ENCODE results near the gene LAIR1.
"Not testable (repeated sequence)": the region's sequence is repeated elsewhere in the genome, so short reads cannot be mapped to it uniquely, and the experiment has no call there.

LAIR1 gene

DNA sequence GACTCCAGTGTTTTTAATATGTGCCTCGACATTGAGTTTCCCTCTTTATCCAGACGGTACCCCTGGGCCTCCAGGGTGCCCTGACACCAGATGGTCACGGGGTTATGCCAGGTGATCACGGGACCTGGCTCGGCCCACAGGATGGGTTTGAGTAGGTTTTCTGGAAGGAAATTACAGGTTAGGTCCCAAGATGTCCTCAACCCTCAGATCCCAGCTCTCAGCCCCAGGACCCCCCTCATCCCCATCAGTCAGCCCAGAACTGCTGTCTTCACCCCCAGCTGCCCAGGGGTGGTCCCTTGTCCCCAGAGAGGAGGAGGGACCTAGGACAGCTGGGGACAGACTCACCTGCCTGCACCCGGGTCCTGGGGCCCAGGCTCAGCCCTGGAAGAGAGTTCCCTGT lies 26.2 kb downstream of the LAIR1 start:
- DNase-seq: no peak

DNA sequence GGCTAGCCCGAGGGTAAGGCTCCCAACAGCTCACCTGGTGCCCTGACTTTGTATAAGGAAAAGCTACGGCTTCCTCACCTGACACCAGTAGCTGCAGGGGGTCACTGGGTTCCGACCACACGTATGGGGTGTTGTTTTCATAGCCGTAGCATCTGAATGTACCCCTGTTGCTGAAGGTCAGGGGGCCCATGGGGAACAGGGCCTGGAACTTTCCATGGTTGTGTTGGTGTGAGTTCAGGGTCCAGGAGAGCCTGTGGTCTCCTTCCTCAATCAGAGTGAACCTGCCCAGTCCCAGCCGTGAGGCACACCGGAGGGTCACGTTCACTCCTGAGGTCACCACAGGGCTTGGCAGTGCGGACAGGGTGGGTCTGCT lies 26.9 kb downstream of the LAIR1 start:
- DNase-seq: no peak

DNA sequence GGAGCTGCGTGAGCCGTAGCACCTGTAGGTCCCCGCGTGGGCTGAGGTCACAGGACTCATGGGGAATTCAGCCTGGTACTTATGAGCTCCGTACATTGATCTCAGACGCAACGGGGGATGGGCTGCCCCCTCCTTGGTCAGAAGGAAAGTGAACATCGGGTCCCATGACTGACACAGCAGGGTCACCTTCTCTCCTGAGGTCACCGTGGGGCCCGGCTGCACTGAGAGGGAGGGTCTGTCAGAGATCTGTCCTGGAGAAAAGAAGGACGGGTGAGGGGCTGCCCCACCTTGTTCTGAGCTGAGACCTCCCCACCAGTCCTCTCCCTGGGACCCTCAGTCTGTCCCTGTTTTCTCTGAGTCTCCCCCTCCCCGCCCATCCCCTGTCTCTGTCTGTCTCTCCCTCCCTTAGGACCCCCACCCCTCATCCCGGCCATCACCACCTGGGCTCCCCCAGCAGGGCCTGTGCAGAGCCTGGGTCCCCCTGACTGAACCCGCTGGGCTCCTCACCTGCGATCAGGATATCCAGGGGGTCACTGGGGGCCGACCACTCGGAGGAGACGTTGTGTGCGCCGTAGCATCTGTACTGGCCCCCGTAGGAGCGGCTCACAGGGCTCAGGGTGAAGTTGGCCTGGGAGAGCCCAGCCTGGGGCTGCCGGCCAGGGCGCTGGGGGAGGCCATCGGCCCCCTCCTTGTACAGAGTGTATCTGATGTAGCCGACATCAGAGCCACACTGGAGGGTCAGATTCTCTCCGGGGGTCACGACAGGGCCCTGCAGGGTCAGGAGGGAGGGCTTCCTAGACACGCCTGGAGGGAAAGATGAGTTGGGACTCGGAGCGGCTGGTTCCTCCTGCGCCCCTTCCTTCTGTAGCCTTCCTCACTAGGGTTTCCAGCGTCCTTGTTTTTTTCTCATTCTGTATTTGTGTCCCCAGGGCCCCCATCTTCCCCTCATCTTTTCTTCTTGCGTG lies 27.6 kb downstream of the LAIR1 start:
- DNase-seq: no peak

DNA sequence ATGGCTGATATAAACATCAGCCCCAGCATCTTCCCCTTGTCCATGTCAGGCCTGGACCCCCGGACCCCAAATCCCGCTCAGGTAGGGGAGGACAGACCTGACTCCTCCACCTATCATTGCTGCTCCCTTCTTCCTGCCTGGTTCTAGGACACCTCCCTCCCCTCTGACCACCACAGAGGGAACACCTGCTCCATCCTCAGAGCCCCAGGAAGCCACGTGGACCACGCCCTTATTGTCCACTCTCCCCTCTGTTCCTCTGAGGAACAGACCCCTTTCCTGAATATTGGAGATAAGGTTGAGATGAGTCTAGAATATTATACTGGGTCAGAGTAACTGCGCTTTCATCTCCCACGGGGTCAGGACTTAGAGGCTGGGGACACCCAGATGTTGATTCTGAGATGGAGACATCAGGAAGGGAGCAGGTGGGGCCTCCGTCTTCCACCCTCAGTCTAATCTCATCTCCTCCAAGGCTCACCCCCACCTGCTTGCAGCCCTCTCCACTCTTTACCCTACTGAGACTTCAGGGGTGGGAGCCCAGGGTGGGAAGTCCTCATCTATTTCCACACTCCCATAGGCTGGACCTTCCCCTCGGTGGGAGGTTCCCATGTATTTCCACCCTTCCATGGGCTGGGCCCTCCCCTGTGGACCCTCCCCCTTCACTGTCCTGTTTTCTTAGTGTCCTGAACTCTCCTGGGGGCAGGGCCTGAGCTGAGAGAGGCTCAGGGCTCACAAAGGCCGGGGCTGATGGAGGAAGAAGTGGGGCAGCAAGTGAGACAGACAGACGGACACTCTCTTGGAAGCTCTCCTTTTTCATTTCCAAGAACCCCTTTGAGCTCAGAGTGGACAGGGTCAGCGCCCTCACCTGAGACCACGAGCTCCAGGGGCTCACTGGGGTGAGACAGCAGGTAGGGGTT lies 28.5 kb downstream of the LAIR1 start:
- DNase-seq: no peak

DNA sequence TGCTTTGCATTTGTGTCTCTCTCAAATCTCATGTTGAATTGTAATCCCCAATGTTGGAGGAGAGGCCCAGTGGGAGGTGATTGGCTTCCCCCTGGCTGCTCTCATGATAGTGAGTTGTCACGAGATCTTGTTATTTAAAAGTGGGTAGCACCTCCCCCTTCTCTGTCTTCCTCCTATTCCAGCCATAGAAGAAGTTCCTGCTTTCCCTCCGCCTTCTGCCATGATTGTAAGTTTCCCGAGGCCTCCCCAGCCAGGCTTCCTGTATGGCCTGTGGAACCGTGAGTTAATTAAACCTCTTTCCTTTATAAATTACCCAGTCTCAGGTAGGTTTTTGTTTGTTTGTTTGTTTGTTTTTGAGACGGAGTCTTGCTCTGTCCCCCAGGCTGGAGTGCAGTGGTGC lies 29.6 kb downstream of the LAIR1 start:
- no peak for DNase-seq

DNA sequence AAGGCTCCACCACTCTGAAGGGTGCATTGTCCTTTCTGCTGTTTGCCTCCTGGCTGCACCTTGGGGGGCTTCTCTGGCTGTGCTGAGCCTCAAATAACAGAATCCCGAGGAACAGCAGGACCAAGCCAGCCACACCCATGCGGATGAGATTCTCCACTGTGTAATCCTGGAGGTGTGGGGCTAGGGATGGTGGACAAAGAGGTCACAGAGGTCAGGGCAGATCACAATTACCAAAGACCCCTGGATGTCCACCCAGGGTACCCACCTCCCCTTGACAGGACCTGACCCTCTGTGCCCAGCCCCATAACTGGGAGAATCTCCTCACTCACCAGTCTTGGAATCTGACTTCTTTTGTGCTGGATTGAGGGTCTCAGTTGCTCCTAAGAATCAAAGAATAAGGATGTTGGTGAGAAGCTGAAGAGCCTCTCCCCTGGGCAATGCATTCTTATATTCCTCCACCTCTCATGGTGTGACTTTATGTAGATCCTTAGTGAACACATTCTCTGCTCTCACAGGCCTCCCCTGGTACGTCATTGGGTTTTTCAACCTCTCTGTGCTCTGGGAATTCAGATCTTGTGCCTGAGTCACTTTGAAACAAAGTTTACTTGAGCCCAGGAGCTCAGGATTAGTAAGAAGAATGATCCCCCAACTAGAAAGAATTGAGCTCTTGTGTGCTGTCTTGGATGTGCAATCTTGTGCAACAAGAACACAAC lies 31.0 kb downstream of the LAIR1 start:
- no peak for DNase-seq

DNA sequence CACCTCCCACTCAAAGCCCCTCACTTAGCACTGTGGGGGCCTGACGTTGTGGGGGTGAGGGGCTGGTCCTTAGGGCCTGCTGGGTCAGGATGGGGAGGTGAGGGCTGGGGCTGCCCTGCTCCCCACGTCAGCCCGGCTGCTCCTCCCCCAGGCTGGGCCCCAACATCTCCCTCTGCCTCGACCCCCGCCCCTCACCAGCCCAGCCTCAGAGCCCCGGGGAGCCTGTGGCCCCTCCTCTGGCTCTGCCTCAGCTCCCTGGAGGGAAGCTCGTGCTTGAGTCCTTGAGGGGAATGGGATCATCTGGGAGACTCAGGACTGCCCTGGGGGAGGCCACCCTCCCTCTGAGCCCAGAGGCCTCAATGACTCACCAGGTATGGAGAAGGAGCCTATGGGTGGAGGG lies 32.6 kb downstream of the LAIR1 start:
- DNase-seq: no peak

DNA sequence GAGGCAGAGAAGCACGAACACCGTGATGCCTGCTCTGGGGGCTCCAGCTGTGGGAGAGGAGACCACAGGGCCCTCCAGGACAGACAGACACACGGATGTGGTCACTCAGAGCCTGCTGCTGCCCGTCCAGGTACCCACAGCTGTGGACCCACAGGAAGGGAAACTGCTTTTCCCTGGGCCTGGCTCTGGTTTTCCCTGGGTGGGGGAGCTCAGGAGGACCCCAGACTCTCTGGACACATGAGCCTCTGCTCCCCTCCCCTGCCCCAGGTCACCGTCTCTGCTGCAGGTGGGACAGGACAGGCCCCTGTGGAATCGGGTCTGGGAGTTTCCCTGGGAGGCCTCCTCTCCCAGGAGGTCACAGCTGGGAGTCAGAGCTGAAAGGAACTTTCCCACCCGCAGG lies 33.1 kb downstream of the LAIR1 start:
- DNase-seq: no peak

DNA sequence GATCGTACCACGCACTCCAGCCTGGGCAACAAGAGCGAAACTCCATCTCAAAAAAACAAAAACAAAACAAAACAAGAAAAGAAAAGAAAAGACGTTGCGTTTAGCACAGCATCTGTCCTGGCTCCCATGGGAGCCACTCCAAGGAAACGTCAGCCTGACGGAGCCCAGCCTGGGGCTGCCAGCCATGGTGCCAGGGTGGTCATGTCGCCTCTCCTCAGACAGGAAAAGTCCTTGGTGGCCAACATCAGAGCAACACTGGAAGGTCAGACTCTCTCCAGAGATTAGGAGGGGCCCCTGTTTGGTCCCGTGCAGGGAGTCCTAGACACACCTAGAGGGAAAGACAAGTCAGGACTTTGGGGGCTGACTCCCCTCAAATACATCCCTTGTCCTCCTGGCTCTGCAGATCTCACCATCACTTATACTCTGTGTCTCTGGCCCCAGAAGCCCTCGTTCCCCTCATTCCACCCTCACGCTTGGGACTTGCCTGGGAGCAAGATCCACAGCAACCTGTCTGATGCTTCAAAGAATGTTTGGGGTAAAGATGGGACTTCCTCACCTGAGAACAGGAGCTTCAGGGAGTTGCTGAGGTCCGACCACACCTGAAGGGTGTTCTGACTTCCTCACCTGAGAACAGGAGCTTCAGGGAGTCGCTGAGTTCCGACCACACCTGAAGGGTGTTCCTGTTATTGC lies 35.1 kb downstream of the LAIR1 start:
- no peak for DNase-seq

DNA sequence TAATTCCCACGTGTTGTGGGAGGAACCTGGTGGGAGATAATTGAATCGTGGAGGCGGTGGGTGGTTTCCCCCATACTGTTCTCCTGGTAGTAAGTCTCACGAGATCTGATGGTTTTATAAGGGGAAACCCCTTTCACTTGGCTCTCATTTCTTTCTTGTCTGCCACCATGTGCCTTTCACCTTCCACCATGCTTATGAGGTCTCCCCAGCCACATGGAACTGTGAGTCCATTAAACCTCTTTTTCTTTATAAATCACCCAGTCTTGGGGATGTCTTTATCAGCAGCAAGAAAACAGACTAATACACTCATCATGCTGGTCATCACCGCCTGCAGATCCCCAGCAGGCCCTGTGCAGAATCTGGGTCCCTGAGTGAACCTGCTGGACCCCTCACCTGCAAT lies 36.0 kb downstream of the LAIR1 start:
- DNase-seq: not testable (repeated sequence)

DNA sequence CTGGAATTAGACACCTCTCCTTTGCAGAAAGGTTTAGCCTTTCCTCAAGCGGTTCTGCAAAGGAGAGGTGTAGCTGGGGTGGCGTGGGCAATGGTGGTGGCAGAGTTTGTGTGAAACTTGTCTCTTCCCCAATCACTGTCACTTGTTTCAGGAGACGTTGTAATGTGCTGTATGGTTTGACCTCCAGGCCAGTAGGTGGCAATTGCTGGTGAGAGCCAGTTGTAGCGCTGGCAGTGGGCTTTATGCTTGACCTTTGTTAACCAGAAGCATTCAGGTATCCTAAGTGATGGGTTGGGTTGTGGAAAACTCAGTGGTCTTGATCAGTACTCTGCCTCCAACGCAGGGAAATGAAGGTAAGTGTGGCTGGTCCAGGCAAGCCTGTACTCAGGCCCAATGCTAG lies 39.1 kb downstream of the LAIR1 start:
- DNase-seq: no peak

DNA sequence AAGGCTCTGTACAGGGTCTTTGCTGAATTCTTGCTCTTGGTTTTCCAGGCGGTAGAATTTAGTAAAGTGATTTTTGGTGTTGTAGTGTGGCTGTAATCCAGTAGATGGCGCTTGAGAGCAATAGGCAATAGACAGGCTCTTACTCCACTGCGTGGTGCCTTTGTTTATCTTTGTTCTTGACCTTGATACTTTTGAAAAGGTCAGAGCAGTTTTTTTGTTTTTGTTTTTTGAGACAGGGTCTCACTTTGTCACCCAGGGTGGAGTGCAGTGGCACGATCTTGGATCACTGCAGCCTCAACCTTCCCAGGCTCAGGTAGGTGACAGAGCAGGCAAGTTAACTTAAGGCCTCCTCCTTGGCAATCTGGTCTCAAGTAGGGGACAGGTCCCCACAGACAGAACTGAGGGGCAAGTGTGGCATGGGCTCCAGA lies 39.5 kb downstream of the LAIR1 start:
- DNase-seq: peak; percentile 41 to 64

DNA sequence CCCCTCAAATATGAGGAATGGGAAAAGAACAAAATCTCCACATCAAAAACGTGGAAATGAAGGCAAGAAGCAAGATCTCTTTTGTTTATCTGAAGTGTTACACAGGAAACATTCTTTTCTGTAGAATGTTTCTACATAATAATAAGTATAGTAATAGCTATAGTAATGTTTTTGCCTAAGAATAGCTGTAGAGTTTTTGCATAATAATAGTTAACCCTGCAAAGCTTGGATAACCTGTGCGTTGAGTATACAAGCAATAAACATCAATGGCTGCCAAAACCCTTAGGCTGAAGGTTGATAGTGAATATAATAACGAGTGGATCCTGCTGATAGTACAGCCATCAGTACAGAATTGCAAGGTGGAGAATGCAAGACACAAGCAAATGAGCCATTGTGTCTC lies 40.7 kb downstream of the LAIR1 start:
- no peak for DNase-seq

DNA sequence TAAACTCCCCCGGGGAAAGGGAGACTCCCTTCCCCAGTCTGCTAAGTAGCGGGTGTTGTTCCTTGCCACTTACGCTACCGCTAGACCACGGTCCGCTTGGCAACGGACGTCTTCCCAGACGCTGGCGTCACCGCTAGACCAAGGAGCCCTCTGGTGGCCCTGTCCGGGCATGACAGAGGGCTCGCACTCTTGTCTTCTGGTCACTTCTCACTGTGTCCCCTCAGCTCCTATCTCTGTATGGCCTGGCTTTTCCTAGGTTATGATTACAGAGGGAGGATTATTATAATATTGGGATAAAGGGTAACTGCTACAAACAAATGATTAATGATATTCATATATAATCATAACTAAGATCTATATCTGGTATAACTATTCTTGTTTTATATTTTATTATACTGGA lies 41.8 kb downstream of the LAIR1 start:
- not testable (repeated sequence) for DNase-seq

DNA sequence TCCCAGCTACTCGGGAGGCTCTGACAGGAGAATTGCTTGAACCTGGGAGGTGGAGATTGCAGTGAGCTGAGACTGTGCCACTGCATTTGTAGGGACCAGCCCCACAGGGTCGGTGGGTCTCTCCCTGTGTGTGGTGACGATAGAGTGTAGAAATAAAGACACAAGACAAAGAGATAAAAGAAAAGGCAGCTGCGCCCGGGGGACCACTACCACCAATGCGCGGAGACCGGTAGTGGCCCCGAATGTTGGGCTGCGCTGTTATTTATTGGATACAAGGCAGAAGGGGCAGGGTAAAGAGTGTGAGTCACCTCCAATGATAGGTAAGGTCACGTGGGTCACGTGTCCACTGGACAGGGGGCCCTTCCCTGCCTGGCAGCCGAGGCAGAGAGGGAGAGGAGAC lies 42.4 kb downstream of the LAIR1 start:
- DNase-seq: not testable (repeated sequence)

DNA sequence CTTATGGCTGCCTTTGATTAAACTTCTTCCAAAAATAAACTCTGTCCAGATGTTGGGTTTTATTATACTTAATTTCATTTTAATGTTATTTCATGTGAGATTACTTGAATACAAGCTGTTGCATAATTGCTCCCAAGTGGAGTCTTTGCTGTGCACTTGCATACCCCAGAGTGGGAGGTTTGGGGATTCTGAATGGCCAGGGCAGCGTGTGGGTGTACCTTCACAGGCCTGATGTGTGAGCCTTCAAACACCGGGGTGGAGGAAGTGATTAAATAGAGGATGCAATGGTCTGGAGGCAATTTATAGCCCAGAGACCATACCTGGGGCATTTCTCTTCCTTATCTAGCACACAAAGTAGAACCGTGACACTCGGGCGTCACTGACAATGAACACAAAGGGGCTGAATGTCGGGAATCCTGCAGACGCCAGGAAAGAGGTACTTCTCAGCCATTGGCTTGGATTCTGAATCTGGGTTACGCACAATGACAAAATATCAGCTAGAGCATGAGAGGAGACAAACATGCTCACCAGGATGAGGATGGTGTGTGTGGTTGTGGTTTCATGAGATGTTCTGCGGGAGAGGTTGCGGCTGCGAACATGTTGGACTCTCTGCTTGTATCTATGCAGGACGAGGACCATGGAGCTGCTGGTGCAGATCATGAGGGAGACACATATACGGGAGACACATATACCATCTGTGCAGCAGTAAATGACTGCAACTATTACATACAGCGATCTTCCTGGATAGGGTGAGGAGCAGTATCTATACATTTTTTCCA lies 44.6 kb downstream of the LAIR1 start:
- DNase-seq: no peak

DNA sequence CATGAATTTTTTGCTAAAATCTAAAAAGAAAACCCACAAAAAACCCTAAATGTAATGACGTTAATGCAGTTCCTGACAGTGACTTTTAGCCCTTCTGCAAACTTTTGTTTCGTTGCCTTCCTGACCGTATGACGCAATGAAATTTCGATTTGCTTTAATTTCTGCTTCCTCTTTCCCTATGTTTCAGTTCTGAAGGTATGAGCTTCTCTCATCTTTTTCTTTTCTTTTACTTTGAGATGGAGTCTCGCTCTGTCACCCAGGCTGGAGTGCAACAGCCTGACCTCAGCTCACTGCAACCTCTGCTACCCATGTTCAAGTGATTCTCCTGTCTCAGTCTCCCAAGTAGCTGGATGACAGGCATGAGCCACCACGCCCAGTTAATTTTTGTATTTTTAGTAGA lies 45.7 kb downstream of the LAIR1 start:
- no peak for DNase-seq

DNA sequence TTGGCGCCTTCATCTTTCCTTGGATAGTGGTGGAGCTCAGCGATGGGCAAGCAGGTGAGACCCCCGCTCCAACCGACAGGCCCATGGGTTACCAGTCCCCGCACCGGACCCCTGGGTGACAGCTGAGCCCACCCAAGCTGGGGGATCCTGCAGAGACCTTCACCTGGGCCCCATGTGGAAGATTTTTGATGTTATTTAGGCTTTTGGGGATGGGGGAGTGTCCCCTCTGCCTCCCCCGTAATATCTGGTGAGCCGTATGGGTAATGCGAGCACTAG lies 46.8 kb downstream of the LAIR1 start:
- no peak for DNase-seq

DNA sequence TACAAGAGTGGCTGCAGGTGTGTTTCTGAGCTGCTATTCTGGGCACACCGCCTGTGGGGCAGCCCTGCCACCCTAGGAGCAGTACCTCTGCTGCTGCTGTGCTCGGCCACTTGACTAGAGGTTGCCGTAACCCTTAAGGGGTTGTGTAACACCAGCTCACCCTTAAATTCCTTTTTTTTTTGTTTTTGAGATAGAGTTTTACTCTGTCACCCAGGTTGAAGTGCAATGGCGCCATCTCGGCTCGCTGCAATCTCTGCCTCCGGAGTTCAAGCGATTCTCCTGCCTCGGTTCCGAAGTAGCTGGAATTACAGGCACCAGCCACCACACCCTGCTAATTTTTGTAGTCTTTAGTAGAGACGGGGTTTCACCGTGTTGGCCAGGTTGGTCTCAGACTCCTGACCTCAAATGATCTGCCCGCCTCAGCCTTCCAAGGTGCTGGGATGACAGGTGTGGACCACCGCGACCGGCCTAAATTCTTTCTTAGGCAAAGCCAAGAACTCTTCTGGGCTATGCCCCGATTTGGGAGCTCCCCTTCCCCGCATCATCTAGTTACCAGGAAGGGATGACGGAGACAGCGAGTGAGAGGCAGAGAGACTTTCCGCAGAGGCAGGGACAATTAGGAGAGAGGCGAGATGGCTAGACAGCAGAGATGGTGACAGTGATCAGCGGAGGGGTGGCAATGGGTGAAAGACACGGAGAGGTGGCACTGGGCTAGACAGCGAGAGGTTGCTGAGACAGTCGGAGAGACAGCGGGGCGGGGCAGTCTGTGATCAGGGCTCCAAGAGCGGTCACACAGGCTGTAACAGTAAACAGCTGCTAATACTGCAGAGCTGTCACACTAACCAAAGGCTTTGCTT lies 47.4 kb downstream of the LAIR1 start:
- DNase-seq: no peak

DNA sequence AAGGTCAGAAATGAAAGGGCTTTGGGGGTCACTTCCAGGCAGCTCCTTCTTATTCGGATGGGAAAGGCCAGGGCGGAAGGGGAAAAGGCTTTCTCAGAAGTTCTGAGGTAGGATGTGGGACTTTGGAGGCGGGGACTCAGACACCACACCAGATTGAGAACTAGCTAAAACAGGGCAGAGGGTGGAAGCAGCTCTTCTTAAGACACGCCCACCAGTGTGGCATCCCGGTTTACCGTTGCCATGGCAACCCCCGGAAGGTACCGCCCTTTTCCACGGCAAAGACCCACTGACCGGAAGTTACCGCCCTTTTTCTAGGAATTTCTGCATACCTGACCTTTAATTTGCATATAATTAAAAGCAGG lies 48.0 kb downstream of the LAIR1 start:
- DNase-seq: no peak

DNA sequence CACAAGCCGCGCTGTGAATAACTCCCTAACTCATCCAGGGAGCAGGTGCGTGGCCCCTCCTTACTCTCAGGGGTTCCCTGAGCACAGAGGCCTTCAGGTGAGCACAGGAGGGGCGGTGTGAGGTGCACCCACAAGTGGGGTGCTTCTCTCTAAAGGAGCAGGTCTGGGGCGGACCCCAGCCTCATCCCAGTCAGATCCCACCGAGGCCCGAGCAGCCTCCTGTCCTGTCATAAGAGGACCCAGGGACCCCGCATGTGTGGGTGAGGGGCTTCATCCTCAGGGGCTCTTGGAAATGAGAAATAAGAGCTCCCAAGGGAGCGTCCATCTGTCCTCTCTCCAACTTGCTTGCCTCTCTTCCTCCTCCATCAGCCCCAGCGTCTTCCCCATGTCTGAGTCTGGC lies 48.8 kb downstream of the LAIR1 start:
- no peak for DNase-seq

Data from stimulated activated CD4-positive, alpha-beta T cell treated with anti-CD3 and anti-CD28 coated beads, Interleukin-2, amount 100 ng/mL, for 24 hours (primary cell).